ENCODE results near the gene SNCB. TPM values are rescaled to one million over a fixed set of nuclear protein-coding genes. Genes with fewer than 3 reads are reported as not detected.
A peak's percentile ranks its signal among the peaks of the same experiment; 100 is the strongest.

The SNCB gene
- total and polyA plus RNA-seq, 4 donors: 0.02 TPM; not detected in 3

- H3K27ac ChIP-seq (ENCODE audit: low read depth in 1 of 2, low read length in 1 of 2): no peak overlapping the region
- WGBS, 2 donors: 54 to 61% methylated on average over 4 of the region's 4 CpGs
- no peak overlapping the region for H3K9ac ChIP-seq (ENCODE audit: insufficient read depth in 1 of 2, low read length in 2 of 2)
- no peaks in the 10 kb centered on the region for H3K36me3 ChIP-seq (ENCODE audit: control insufficient read depth in 4 of 4, insufficient read depth in 4 of 4, low read length in 4 of 4)
- no peak for ATAC-seq (ENCODE audit: insufficient read depth, low FRiP score)
- peaks cover 0 to 9% (median 3%) of the 10 kb centered on the region in 3 donors for H3K27me3 ChIP-seq (ENCODE audit: control insufficient read depth in 3 of 3, insufficient read depth in 3 of 3, low read length in 2 of 3)
- peak; percentile 52 to 76 (median 65) for DNase-seq
- H3K9me3 ChIP-seq (ENCODE audit: control insufficient read depth in 4 of 4, insufficient read depth in 3 of 4, low read length in 3 of 4): peaks cover 0 to 4% (median 0%) of the 10 kb centered on the region in 4 donors
- no peaks in the 10 kb centered on the region for H3K4me1 ChIP-seq (ENCODE audit: control insufficient read depth in 5 of 5, insufficient read depth in 5 of 5, low read length in 5 of 5)
- TF ChIP-seq, protein P1, sequence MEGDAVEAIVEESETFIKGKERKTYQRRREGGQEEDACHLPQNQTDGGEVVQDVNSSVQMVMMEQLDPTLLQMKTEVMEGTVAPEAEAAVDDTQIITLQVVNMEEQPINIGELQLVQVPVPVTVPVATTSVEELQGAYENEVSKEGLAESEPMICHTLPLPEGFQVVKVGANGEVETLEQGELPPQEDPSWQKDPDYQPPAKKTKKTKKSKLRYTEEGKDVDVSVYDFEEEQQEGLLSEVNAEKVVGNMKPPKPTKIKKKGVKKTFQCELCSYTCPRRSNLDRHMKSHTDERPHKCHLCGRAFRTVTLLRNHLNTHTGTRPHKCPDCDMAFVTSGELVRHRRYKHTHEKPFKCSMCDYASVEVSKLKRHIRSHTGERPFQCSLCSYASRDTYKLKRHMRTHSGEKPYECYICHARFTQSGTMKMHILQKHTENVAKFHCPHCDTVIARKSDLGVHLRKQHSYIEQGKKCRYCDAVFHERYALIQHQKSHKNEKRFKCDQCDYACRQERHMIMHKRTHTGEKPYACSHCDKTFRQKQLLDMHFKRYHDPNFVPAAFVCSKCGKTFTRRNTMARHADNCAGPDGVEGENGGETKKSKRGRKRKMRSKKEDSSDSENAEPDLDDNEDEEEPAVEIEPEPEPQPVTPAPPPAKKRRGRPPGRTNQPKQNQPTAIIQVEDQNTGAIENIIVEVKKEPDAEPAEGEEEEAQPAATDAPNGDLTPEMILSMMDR (IDR thresholded peaks at IDR 0.05; ENCODE audit: control extremely low read depth, extremely low read depth): no peak
- no peak overlapping the region for H3K4me3 ChIP-seq
These were observed 9.6 kb upstream of the SNCB start for GRCh38 chr5:176639981-176640380.

DNA sequence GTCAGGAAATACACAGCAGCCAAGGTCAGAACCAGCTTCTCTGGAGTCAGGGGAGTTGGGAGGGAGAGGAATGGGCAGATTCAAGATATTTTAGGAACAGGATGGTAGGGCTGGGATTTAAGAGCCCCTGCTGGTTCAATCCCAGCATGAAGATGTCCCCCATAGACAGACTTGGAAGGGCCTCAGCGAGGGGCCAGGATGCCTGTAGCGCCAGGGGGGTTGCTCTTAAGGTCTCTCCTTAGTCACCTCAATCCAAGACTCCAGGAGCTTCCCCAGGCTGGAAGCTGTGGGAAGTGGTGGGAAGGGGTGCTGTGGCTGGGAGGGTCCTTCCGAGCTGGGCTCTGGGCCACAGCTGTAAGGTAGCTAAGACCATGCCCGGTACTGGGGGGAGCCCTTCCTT is 8.9 kb upstream of the SNCB start:
- TF ChIP-seq, protein P1 (IDR thresholded peaks at IDR 0.05; ENCODE audit: control extremely low read depth, extremely low read depth): no peak

DNA sequence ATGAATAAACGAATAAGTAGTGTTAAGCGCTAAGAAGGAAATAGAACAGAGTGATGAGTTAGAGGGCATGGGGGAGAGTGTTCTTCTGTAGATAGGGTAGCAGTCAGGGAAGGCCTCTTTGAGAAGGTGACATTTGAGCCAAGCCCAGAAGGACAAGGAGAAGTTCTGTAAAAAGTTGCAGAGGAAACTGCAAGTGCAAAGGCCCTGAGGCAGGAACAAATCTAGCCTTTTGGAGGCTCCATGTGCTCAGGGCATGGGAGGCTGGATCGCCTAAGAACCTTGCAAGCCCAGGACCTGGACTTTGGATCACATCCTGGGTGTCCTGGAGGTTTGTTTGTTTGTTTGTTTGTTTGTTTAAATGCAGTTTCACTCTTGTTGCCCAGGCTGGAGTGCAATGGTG is 8.1 kb upstream of the SNCB start:
- DNase-seq (no peak), ATAC-seq (ENCODE audit: insufficient read depth, low FRiP score) (no peak)
- no peaks in the 10 kb centered on the region for H3K4me1 ChIP-seq (ENCODE audit: control insufficient read depth in 5 of 5, insufficient read depth in 5 of 5, low read length in 5 of 5)
- H3K9me3 ChIP-seq (ENCODE audit: control insufficient read depth in 4 of 4, insufficient read depth in 3 of 4, low read length in 3 of 4): peaks cover 0 to 4% (median 0%) of the 10 kb centered on the region in 4 donors
- H3K4me3 ChIP-seq: no peak overlapping the region
- H3K27ac ChIP-seq (ENCODE audit: low read depth in 1 of 2, low read length in 1 of 2): no peak overlapping the region
- 94% methylated on average over 3 of the region's 3 CpGs for WGBS, 2 donors
- no peaks in the 10 kb centered on the region for H3K36me3 ChIP-seq (ENCODE audit: control insufficient read depth in 4 of 4, insufficient read depth in 4 of 4, low read length in 4 of 4)
- H3K9ac ChIP-seq (ENCODE audit: insufficient read depth in 1 of 2, low read length in 2 of 2): no peak overlapping the region
- TF ChIP-seq, protein P1 (IDR thresholded peaks at IDR 0.05; ENCODE audit: control extremely low read depth, extremely low read depth): no peak
- H3K27me3 ChIP-seq (ENCODE audit: control insufficient read depth in 3 of 3, insufficient read depth in 3 of 3, low read length in 2 of 3): peaks cover 0 to 12% (median 10%) of the 10 kb centered on the region in 3 donors

More for the DNA sequence above, 8.9 kb upstream of the SNCB start:
- Histone ChIP-seq H3K4me1 (ENCODE audit: control insufficient read depth in 5 of 5, insufficient read depth in 5 of 5, low read length in 5 of 5) (no peaks in the 10 kb centered on the region), H3K9me3 (ENCODE audit: control insufficient read depth in 4 of 4, insufficient read depth in 3 of 4, low read length in 3 of 4) (peaks cover 0 to 4% (median 0%) of the 10 kb centered on the region in 4 donors), H3K27me3 (ENCODE audit: control insufficient read depth in 3 of 3, insufficient read depth in 3 of 3, low read length in 2 of 3) (peaks cover 0 to 9% (median 5%) of the 10 kb centered on the region in 3 donors), H3K36me3 (ENCODE audit: control insufficient read depth in 4 of 4, insufficient read depth in 4 of 4, low read length in 4 of 4) (no peaks in the 10 kb centered on the region), H3K4me3 (no peak overlapping the region), H3K9ac (ENCODE audit: insufficient read depth in 1 of 2, low read length in 2 of 2) (no peak overlapping the region), H3K27ac (ENCODE audit: low read depth in 1 of 2, low read length in 1 of 2) (no peak overlapping the region)
- DNase-seq (no peak), ATAC-seq (ENCODE audit: insufficient read depth, low FRiP score) (no peak)
- 45 to 59% methylated on average over 3 to 4 of the region's 4 CpGs for WGBS, 2 donors

GRCh38 chr5:176637556-176637955 is 7.2 kb upstream of the SNCB start:
- TF ChIP-seq, protein P1 (IDR thresholded peaks at IDR 0.05; ENCODE audit: control extremely low read depth, extremely low read depth): no peak
- Histone ChIP-seq H3K9me3 (ENCODE audit: control insufficient read depth in 4 of 4, insufficient read depth in 3 of 4, low read length in 3 of 4) (peaks cover 0 to 4% (median 0%) of the 10 kb centered on the region in 4 donors), H3K36me3 (ENCODE audit: control insufficient read depth in 4 of 4, insufficient read depth in 4 of 4, low read length in 4 of 4) (no peaks in the 10 kb centered on the region), H3K27me3 (ENCODE audit: control insufficient read depth in 3 of 3, insufficient read depth in 3 of 3, low read length in 2 of 3) (peaks cover 0 to 20% (median 17%) of the 10 kb centered on the region in 3 donors), H3K27ac (ENCODE audit: low read depth in 1 of 2, low read length in 1 of 2) (no peak overlapping the region), H3K4me1 (ENCODE audit: control insufficient read depth in 5 of 5, insufficient read depth in 5 of 5, low read length in 5 of 5) (no peaks in the 10 kb centered on the region), H3K9ac (ENCODE audit: insufficient read depth in 1 of 2, low read length in 2 of 2) (no peak overlapping the region), H3K4me3 (no peak overlapping the region)
- no peak for DNase-seq
- no peak for ATAC-seq (ENCODE audit: insufficient read depth, low FRiP score)
- 56 to 58% methylated on average over 4 of the region's 4 CpGs for WGBS, 2 donors
